IMR-90 (cell line): ENCODE results near the gene LILRA1. TPM values are rescaled to one million over a fixed set of nuclear protein-coding genes. Genes with fewer than 3 reads are reported as not detected.
"Not testable (repeated sequence)": the region's sequence is repeated elsewhere in the genome, so short reads cannot be mapped to it uniquely, and the experiment has no call there.

ENCODE experiments used
- ATAC-seq: fragments of 200-7000 bp; cut with Tn5 transposase; 2 replicates; pipeline ENCODE4 v1.9.1; 2020; ENCODE audit warnings: low read depth, mild to moderate bottlenecking, moderate library complexity
- BruUV-seq: library from RNA; stranded (reverse); fragments of 400-500 nt; replicated peaks from 2 replicates; lab custom pipeline; 2021; lab: Mats Ljungman, UMichigan
- CTCF ChIA-PET: fragments of 300-600 bp; formaldehyde crosslinking; extraction: SDS; loops from one replicate; lab custom pipeline; 2021; ENCODE audit warnings: antibody characterized with exemption; lab: Yijun Ruan, JAX
- POLR2A ChIA-PET: fragments of 300-600 bp; sonication (Branson Sonifier 250); formaldehyde crosslinking; loops from one replicate; lab custom pipeline; 2022; ENCODE audit warnings: antibody characterized with exemption; ENCODE audit not compliant: unreplicated experiment; lab: Charles Lee
- DNase-seq: peaks from one replicate; pipeline ENCODE4 v3.0.0; 2013
- H2AFZ ChIP-seq: replicated peaks from 2 replicates; pipeline ENCODE3; 2013; ENCODE audit warnings: low read length, mild to moderate bottlenecking; ENCODE audit not compliant: poor library complexity
- H2AK5ac ChIP-seq: 2 replicates; pipeline ENCODE4 v1.6.1; 2013; ENCODE audit warnings: low read depth, low read length, inconsistent platforms
- H2AK9ac ChIP-seq: replicated peaks from 2 replicates; pipeline ENCODE3; 2013; ENCODE audit warnings: mild to moderate bottlenecking, low read depth, low read length, moderate library complexity; ENCODE audit not compliant: poor library complexity
- H2BK120ac ChIP-seq: 2 replicates; pipeline ENCODE4 v1.6.1; 2013; ENCODE audit warnings: low read depth, low read length, inconsistent platforms
- H2BK15ac ChIP-seq: 3 replicates; pipeline ENCODE4 v1.6.1; 2013; ENCODE audit warnings: low read depth, low read length, inconsistent platforms
- H2BK20ac ChIP-seq: 2 replicates; pipeline ENCODE4 v1.6.1; 2013; ENCODE audit warnings: low read depth, mild to moderate bottlenecking, inconsistent platforms, low read length, moderate library complexity
- H2BK5ac ChIP-seq: 2 replicates; pipeline ENCODE4 v1.6.1; 2013; ENCODE audit warnings: mild to moderate bottlenecking, low read depth, low read length, inconsistent platforms; ENCODE audit not compliant: poor library complexity, severe bottlenecking
- H3K14ac ChIP-seq: replicated peaks from 2 replicates; pipeline ENCODE4 v1.6.1; 2013; ENCODE audit warnings: low read depth, low read length, inconsistent platforms
- H3K18ac ChIP-seq: 2 replicates; pipeline ENCODE4 v1.6.1; 2013; ENCODE audit warnings: low read depth, low read length, control low read depth
- H3K23ac ChIP-seq: 2 replicates; pipeline ENCODE4 v1.6.1; 2013; ENCODE audit warnings: low read depth, low read length, inconsistent platforms
- H3K27ac ChIP-seq: 2 replicates; pipeline ENCODE4 v1.5.1; 2013; ENCODE audit warnings: mild to moderate bottlenecking, control low read depth, low read length; ENCODE audit not compliant: insufficient read depth
- H3K27me3 ChIP-seq: 2 replicates; pipeline ENCODE4 v1.6.1; 2013; ENCODE audit warnings: low read length; ENCODE audit not compliant: control insufficient read depth, insufficient read depth
- H3K36me3 ChIP-seq: 2 replicates; pipeline ENCODE4 v1.6.1; 2013; ENCODE audit warnings: low read length, mixed read lengths; ENCODE audit not compliant: control insufficient read depth, insufficient read depth
- H3K4ac ChIP-seq: 2 replicates; pipeline ENCODE4 v1.6.1; 2013; ENCODE audit warnings: low read depth, low read length, inconsistent platforms
- H3K4me1 ChIP-seq: 2 replicates; pipeline ENCODE4 v1.6.1; 2013; ENCODE audit warnings: low read length, mixed read lengths; ENCODE audit not compliant: control insufficient read depth, insufficient read depth
- H3K4me2 ChIP-seq: 2 replicates; pipeline ENCODE4 v1.6.1; 2013; ENCODE audit warnings: low read depth, mild to moderate bottlenecking, control low read depth, low read length, moderate library complexity
- H3K4me3 ChIP-seq: 2 replicates; pipeline ENCODE4 v1.5.1; 2013; ENCODE audit warnings: low read depth, mild to moderate bottlenecking, control low read depth, low read length, moderate library complexity; ENCODE audit not compliant: insufficient read depth
- H3K56ac ChIP-seq: 2 replicates; pipeline ENCODE4 v1.6.1; 2013; ENCODE audit warnings: low read length, inconsistent platforms; ENCODE audit not compliant: insufficient read depth; ENCODE audit errors: extremely low read depth
- H3K79me1 ChIP-seq, 2 experiments: 2 replicates each; pipeline ENCODE4 v1.6.1; 2013; ENCODE audit warnings: low read length in 2 of 2, inconsistent platforms in 1 of 2, low read depth in 1 of 2
- H3K9ac ChIP-seq: 2 replicates; pipeline ENCODE4 v1.6.1; 2013; ENCODE audit warnings: low read depth, low read length, control low read depth
- H3K9me1 ChIP-seq: 2 replicates; pipeline ENCODE4 v1.6.1; 2013; ENCODE audit warnings: low read length, inconsistent platforms; ENCODE audit not compliant: insufficient read depth
- H3K9me3 ChIP-seq: 2 replicates; pipeline ENCODE4 v1.6.1; 2013; ENCODE audit warnings: low read length; ENCODE audit not compliant: control insufficient read depth, insufficient read depth
- H4K20me1 ChIP-seq: 2 replicates; pipeline ENCODE4 v1.6.1; 2013; ENCODE audit warnings: low read length, inconsistent platforms; ENCODE audit not compliant: insufficient read depth
- H4K5ac ChIP-seq: 2 replicates; pipeline ENCODE4 v1.6.1; 2013; ENCODE audit warnings: mild to moderate bottlenecking, low read depth, low read length, control low read depth
- H4K8ac ChIP-seq, 2 experiments: 2 replicates each; pipeline ENCODE4 v1.6.1; 2013; ENCODE audit warnings: low read depth in 2 of 2, low read length in 2 of 2, control low read depth in 1 of 2, inconsistent platforms in 1 of 2
- H4K91ac ChIP-seq: 2 replicates; pipeline ENCODE4 v1.6.1; 2013; ENCODE audit warnings: low read depth, low read length, inconsistent platforms; ENCODE audit not compliant: insufficient read depth
- WGBS, 2 experiments: methylation state at CpG; one replicate each; pipeline versions ENCODE4 v1.1.5 to v1.1.7; 2013; ENCODE audit warnings: missing lambda C conversion rate in 2 of 2; ENCODE audit not compliant: insufficient read length in 1 of 2; ENCODE audit errors: extremely low coverage in 2 of 2; 5-methylcytosine and 5-hydroxymethylcytosine counted together
- dilution Hi-C: fragments of 300-500 bp; cut with HindIII; formaldehyde crosslinking; loops from one replicate; pipeline ENCODE4 v1.14.3; 2018; ENCODE audit warnings: low sequenced_read_pairs; ENCODE audit not compliant: unreplicated experiment
- in situ Hi-C: fragments of 300-500 bp; cut with MboI; formaldehyde crosslinking; loops from 3 replicates; pipeline ENCODE4 v1.14.3; 2019; ENCODE audit warnings: low sequenced_read_pairs, inconsistent platforms, mixed read lengths
- intact Hi-C: fragments of 100-400 bp; cut with micrococcal nuclease; formaldehyde crosslinking; loops from 2 replicates; pipeline ENCODE4 v1.10.0; 2022
- polyA plus RNA-seq, 3 experiments: library from polyadenylated mRNA; depleted of rRNA; stranded (reverse); fragments of >200 nt; gene quantifications; 2 replicates each; pipeline ENCODE4 v1.2.3, GENCODE V29; 2012; ENCODE audit warnings: low replicate concordance in 1 of 3
- total RNA-seq: library from RNA; depleted of rRNA; stranded (reverse); fragments of >200 nt; gene quantifications from 2 replicates; pipeline ENCODE4 v1.2.3, GENCODE V29; 2012

The LILRA1 gene
- total and polyA plus RNA-seq, 2 of the 4 experiments (the other 2 are of a cell fraction) = not detected

DNA sequence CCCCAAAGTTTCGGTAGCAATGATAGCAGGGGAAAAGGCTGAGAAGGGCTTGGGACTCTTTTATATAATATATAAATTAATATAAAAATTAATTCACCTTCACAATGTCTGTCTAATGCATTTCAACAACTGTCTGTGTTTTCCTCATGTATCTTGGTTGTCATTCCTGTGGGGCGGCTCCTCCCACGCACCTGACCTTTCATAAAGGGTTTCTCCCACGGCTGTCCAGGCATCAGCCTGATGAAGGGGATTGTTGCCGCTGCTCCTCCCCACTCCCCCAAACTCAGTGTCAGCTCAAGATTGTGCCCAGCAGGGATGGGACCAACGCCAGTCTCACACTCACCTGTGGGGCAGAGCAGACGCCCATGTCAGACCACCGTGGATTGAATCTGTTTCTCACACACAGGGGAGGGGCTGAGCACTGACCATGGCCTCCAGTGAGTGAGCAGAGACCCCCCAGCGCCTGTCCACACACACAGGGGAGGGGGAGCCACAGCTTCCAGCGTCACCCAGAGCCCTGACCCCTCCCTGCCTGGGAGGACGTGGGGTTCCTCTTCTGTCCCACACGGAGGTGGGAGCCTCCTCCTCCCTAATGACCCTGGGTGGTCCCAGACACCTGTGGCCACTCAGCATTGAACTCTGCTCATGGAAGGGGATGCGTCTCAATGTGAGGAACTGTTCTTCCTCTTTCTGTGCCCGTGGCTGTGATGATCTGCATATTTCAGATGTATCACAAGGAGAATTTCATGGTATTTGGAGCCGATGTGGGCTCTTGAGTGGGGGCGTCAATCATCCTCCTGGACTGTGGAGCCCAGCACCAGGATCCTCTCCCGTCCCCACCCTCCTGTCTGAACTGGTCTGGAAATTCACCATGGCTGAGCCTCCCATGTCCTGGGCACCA is 21.5 kb upstream of the LILRA1 start:
- CTCF ChIA-PET, H3K56ac ChIP-seq, H3K9me1 ChIP-seq, H3K4me3 ChIP-seq, H2AFZ ChIP-seq, H4K8ac ChIP-seq, H3K36me3 ChIP-seq, ATAC-seq, H3K9ac ChIP-seq, H3K14ac ChIP-seq, H2AK5ac ChIP-seq, H2BK15ac ChIP-seq, H4K20me1 ChIP-seq, in situ Hi-C loops, intact Hi-C loops, H4K91ac ChIP-seq, H3K4me2 ChIP-seq, H3K18ac ChIP-seq, dilution Hi-C loops, H3K4ac ChIP-seq, H2BK5ac ChIP-seq, H2AK9ac ChIP-seq, BruUV-seq, H3K27ac ChIP-seq, H2BK120ac ChIP-seq, H2BK20ac ChIP-seq, DNase-seq, POLR2A ChIA-PET, H3K23ac ChIP-seq, H3K79me1 ChIP-seq, H4K5ac ChIP-seq, H3K27me3 ChIP-seq, H3K4me1 ChIP-seq: not testable (repeated sequence)
- 80% methylated on average over 1 of the region's 17 CpGs; no CpG with 5 or more reads in 1 of the 2 experiments for WGBS, 2 experiments
- peaks cover 33% of the 10 kb centered on the region for H3K9me3 ChIP-seq
